Activated T-cell treated with anti-CD3 and anti-CD28 coated beads, Interleukin-2, amount 50 U/mL, for 48 hours (primary cell): ENCODE measurements around the gene IRF1.

Experiments
- DNase-seq, 2 experiments: peaks; one replicate each; pipeline ENCODE4 v3.0.0-alpha.2; 2020

The IRF1 gene

GRCh38 chr5:132474131-132474723 is 16.3 kb downstream of the IRF1 start:
- peak; percentile 15 to 19 for DNase-seq

- DNase-seq, result peak; percentile 20 to 26
Measured at GRCh38 chr5:132473668-132474067, 16.9 kb downstream of the IRF1 start.

- DNase-seq, result peak; percentile 68 to 80
Measured at GRCh38 chr5:132473019-132473531, 17.5 kb downstream of the IRF1 start.

GRCh38 chr5:132472431-132472830 is 18.1 kb downstream of the IRF1 start:
- peak in 1 of 2 experiments; percentile 16 for DNase-seq

- peak in 1 of 2 experiments; percentile 19 for DNase-seq
Measured at GRCh38 chr5:132471944-132472343, 18.6 kb downstream of the IRF1 start.

GRCh38 chr5:132471151-132471907 is 19.2 kb downstream of the IRF1 start:
- DNase-seq, result peak; percentile 13 to 16

GRCh38 chr5:132470596-132470995 is 20.0 kb downstream of the IRF1 start:
- peak in 1 of 2 experiments; percentile 16 for DNase-seq

GRCh38 chr5:132470010-132470392 is 20.6 kb downstream of the IRF1 start:
- peak in 1 of 2 experiments; percentile 11 for DNase-seq

- DNase-seq, result peak in 1 of 2 experiments; percentile 12
Measured at GRCh38 chr5:132469380-132470009, 21.1 kb downstream of the IRF1 start.

GRCh38 chr5:132468656-132469379 is 21.8 kb downstream of the IRF1 start:
- peak in 1 of 2 experiments; percentile 13 for DNase-seq

- DNase-seq, result no peak
Measured at GRCh38 chr5:132467287-132467984, 23.1 kb downstream of the IRF1 start.

GRCh38 chr5:132466433-132467286 is 23.9 kb downstream of the IRF1 start:
- DNase-seq, result peak; percentile 77 to 79

- peak in 1 of 2 experiments; percentile 24 for DNase-seq
Measured at GRCh38 chr5:132465059-132465707, 25.4 kb downstream of the IRF1 start.

- peak; percentile 57 to 60 for DNase-seq
Measured at GRCh38 chr5:132464156-132464939, 26.2 kb downstream of the IRF1 start.

GRCh38 chr5:132463811-132464155 is 26.8 kb downstream of the IRF1 start:
- peak in 1 of 2 experiments; percentile 35 for DNase-seq

- DNase-seq, result peak in 1 of 2 experiments; percentile 10
Measured at GRCh38 chr5:132462856-132463745, 27.5 kb downstream of the IRF1 start.

- no peak for DNase-seq
Measured at GRCh38 chr5:132462333-132462732, 28.2 kb downstream of the IRF1 start.

- DNase-seq, result no peak
Measured at GRCh38 chr5:132461569-132462070, 29.0 kb downstream of the IRF1 start.
